ENCODE data around the gene AFM.
"Not testable (repeated sequence)": the region's sequence is repeated elsewhere in the genome, so short reads cannot be mapped to it uniquely, and the experiment has no call there.

Gene AFM

DNA sequence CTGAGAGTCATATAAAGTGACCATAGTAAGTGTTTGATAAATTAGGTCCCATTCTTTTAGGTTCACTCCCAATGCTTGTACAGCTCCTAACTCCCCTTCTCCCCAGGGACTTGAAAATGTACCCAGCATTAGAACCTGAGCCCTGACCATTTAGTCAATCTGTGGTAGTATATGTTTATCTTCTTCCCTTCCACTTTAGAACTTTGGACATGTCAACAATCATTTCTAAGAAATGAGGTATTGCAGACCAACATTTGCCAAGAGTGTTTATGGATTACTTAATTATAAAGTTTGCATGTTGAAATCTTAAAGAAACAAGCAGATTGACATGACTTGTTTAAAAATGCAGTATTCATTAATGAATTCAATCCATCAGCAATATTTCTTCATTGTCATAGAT, 26.0 kb downstream of the AFM start:
- DNase-seq (ENCODE audit: low read depth in 2 of 2), result no peak

DNA sequence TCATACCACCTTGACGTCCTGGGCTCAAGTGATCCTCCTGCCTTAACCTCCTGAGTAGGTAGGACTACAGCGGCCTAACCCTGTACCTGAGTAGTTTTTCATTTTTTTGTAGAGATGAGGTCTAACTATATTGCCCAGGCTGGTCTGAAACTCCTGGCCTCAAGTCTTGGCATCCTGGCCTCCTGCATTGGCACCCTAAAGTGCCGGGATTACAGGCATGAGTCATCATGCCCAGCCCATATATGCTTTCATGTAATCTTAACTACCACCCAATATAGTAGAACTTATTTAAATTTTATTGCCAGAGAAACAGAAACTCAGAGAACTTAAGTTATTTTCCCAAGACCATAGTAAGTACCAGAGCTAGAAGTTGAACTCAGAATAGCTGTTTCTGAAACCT, 27.1 kb downstream of the AFM start:
- DNase-seq (ENCODE audit: low read depth in 2 of 2), result no peak

DNA sequence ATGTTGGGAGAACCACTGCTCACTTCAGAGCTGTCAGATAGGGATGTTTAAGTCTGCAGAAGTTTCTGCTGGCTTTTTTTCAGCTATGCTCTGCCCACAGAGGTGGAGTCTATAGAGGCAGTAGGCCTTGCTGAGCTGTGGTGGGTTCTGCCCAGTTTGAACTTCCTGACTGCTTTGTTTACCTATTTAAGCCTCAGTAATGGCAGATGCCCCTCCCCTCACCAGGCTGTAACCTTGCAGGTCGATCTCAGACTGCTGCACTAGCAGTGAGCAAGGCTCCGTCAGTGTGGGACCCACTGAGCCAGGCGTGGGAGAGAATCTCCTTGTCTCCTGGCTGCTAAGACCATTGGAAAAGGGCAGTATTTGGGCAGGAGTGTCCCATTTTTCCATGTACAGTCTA, 36.8 kb downstream of the AFM start:
- DNase-seq (ENCODE audit: low read depth in 2 of 2), result no peak

DNA sequence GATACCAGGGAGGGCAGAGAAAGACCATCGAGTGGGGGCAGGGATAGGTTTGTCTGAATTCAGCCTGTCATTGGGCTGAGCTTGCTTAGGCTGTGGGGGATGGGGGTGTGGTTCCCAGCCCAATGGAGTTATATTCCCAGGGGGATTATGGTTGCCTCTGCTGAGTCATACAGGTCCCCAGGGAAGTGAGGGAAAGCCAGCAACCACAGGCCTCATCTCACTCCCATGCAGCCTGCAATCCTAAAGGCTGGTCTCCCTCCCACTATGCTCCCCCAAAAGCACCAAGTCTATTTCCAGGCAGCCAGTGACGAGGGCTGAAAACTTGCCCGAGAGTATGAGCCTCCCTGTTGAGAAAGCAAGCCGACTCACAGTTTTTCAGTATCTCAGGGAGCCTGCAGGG, 39.3 kb downstream of the AFM start:
- DNase-seq (ENCODE audit: low read depth in 2 of 2), result no peak

DNA sequence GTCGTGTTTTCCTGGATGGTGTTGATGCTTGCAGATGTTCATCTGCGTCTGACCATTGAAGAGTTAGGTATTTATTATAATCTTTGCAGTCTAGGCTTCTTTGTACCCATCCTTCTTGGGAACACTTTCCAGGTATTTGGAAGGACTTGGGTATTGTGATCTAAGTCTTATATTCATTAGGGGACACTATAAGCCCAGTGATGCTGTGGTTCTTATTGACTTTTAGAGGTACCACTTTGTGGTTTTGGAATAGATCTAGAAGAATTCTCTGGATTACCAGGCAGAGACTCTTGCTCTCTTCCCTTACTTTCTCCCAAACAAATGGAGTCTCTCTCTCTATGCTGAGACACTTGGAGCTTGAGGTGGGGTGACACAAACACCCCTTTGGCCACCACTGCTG, 41.6 kb downstream of the AFM start:
- no peak for DNase-seq (ENCODE audit: low read depth in 2 of 2)

DNA sequence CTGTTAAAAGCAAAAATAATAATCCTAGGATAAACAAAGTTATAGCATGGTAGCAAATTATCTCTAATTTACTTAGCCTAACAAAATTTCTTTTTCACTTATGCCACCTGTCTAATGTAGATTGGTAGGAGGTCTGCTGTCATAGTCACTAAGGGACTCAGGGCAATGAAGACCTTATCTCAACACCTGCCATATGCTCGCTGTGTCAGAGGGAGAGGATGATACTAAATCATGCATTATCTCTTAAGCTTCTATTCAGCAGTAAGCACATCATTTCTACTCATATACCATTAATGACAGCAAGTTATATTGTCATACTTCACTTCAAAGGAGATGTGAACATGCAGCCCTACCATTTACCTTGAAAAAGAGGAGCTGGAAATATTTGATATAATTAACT, 44.1 kb downstream of the AFM start:
- no peak for DNase-seq (ENCODE audit: low read depth in 2 of 2)

DNA sequence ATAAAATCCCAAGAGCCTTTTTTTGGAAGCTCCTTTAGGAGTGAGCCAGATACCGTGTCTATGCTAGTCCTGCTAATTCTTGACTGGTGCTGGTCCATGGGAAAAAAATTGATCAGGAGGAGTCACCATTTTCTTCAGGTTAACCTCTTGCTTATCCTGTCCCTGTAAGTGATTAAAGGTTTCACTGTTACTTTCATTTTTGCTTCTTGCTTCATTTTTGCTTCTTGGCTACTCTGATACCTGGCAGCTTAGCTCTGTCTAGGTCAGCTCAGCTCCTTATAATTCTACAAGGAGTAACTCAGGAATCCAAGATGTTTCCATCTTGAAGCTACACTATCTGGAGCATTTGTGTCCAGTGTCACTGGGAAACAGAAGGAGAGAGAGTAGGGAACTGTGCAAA, 45.7 kb downstream of the AFM start:
- DNase-seq (ENCODE audit: low read depth in 2 of 2), result no peak

DNA sequence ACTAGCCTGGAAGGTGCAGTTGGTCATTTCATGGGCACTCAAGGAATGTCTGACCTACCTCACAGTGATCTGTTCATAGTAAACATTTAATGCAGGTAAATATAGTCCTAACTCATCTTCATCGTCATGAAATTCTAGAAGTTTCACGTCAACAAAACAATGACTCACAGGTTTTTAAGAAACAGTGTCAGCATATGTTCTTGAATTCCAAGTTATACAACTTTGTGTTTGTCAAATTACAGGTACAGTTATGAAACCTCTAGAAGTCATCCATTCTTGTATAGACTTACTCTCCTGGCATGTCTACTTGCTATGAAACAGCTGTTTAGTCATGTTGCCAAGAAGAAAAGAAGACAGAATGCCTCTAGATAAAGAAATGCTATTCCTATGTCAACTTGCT, 46.6 kb downstream of the AFM start:
- no peak for DNase-seq (ENCODE audit: low read depth in 2 of 2)

DNA sequence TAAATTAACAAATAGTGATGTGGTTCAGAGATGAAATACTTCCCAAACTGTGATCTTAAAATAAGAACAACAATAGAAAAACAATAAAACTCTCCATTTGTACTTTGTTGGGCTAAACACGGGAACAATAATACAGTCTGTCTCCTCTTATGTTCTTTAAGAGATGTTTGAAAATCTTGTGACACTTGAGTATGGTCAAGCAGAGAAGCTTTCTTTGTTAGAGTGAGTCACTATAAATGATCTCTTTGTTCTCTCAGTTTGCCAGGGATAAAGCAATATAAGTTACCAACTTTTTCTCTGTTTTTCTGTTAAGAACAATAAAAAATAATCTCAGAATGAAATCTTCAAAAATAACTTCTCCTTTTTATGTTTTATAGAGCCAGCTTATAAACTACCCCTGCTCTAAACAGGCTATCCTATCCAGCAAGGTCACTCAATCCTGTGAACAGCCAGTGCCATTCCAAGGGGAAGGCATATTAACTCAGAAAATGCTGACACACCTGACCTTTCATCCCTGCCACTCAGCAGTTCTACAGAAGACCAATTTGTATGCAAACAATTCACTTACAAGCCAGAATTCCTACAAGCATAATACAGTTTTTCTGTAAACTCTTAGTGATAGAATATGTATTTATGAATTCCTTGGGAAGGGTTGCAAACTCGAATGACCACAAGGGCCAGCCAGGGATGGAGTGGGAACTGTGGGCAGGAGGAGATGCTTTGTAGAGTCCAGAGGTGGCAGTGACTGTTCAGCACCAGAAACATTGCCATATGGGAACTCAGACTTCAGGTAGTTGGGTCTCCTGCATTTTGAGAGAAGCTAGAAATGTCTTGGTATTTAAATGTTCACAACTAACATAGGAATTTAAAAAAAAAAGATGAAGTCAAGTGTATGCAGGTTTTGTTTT, 52.2 kb downstream of the AFM start:
- no peak for DNase-seq (ENCODE audit: low read depth in 2 of 2)

DNA sequence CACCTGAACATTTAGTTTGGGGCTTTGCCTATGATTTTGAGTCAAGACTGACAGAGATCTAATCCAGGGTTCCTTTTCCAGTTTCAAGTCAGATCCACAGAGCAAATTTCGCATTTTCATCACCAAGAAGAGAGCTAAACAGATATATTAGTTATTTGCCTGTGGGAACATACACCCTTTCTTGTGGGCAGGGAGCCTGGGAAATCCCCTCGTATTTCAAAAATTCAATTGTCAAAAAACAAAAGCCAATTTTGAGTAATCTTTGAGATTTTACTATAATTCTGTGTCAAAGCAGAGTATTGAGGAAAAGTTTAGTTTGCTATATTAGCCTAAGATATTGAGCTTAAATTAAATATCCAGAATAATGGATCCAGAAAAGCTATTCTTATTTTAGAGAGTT, 56.6 kb downstream of the AFM start:
- no peak for DNase-seq (ENCODE audit: low read depth in 2 of 2)

DNA sequence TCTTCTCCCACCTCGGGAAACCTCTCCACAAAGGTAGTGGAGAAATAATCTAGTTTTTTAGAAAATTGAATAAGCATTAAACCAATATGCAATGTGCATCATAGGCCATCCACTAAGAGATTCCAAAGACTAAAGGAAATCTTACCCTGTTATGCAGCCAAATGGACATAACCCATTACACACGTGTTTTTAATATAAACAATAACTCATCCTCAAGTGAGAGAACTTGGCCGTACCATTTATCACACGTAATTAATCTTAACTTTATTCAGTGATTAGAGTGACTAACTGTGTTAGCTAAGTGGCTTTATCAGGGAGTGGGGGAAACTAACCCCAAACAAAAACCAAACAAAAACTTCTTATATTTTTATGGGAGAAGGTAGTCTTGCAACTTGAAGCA, 57.8 kb downstream of the AFM start:
- no peak for DNase-seq (ENCODE audit: low read depth in 2 of 2)

DNA sequence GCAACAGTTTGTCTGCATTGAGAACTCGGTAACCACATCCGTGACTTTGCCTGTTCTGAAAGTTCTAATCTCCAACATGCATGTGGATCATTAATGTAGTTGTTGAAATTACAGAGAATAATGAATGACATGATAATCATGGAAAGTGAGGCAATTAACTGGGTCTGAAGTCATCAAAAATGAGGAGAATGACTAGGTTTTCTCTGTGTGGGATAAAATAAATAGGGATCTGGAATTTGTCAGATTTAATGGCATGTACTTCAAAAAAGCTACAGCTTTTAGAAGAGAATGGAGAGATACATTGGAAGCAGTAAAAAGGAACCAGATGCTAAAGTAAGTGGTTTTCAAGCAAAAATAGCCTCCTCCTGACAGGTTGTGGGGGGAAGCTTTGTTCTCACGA, 59.3 kb downstream of the AFM start:
- DNase-seq (ENCODE audit: low read depth in 2 of 2), result no peak

DNA sequence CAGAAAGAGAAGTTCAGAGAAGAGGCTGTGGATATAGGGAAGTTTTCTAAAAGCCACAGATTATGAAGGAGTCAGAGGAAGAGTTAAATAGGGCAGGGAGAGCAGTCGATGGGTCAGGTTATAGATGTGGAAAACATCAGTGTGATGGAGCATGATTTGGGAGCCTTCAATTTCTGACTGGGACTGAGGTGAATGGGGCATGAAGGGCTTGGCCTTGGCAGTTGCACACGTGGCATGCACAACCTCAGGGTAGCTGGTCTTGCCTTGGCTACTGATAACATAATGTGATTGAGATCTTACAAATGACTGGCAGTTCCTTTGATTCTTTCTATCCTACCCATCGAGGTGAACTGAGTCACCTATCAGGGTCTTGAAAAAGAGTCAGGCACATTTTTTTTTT, 59.7 kb downstream of the AFM start:
- DNase-seq (ENCODE audit: low read depth in 2 of 2), result no peak

DNA sequence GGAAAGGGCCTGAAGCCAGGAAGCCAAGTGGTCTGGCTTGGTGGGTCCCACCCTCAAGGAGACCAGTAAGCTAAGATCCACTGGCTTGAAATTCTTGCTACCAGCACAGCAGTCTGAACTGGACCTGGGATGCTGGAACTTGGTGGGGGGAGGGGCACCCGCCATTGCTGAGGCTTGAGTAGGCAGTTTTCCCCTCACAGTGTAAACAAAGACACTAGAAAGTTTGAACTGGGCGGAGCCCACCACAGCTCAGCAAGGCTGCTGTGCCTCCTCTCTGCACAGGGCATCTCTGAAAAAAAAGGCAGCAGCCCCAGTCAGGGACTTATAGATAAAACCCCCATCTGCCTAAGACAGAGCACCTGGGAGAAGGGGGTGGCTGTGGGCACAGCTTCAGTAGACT, 63.1 kb downstream of the AFM start:
- no peak for DNase-seq (ENCODE audit: low read depth in 2 of 2)

DNA sequence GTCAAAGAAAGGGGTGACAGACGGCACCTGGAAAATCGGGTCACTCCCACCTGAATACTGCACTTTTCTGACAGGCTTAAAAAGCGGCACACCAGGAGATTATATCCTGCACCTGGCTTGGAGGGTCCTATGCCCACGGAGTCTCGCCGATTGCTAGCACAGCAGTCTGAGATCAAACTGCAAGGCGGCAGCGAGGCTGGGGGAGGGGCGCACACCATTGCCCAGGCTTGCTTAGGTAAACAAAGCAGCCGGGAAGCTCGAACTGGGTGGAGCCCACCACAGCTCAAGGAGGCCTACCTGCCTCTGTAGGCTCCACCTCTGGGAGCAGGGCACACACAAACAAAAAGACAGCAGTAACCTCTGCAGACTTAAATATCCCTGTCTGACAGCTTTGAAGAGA, 69.3 kb downstream of the AFM start:
- DNase-seq (ENCODE audit: low read depth in 2 of 2), result not testable (repeated sequence)

Data from stimulated activated CD4-positive, alpha-beta T cell treated with anti-CD3 and anti-CD28 coated beads, Interleukin-15, amount 100 ng/mL, for 48 hours (primary cell).